A549 (cell line): ENCODE data around the gene ANKAR. TPM values are rescaled to one million over a fixed set of nuclear protein-coding genes. Genes with fewer than 3 reads are reported as not detected.
"Not testable (repeated sequence)": the region's sequence is repeated elsewhere in the genome, so short reads cannot be mapped to it uniquely, and the experiment has no call there.

Experiments used
- ATAC-seq, 2 experiments: fragments of 200-7000 bp in 1 of 2; fragments of >200 bp in 1 of 2; cut with Nextera tagmentation in 1 of 2; cut with Tn5 transposase in 1 of 2; 3 replicates each; pipeline versions ENCODE4 v1.8.0 to v1.9.1; 2018 to 2020; ENCODE audit warnings: mild to moderate bottlenecking in 1 of 2, moderate library complexity in 1 of 2
- CTCF ChIA-PET: fragments of 300-600 bp; sonication (Branson Sonifier 250); formaldehyde crosslinking; extraction: SDS; loops from one replicate; lab custom pipeline; 2021; ENCODE audit warnings: antibody characterized with exemption, inconsistent platforms; lab: Yijun Ruan, JAX
- POLR2A ChIA-PET: fragments of 350-600 bp; formaldehyde crosslinking; extraction: SDS; loops from one replicate; lab custom pipeline; 2021; ENCODE audit warnings: antibody characterized with exemption, inconsistent platforms; lab: Yijun Ruan, JAX
- DNase-seq, 2 experiments: peaks; one replicate each; pipeline versions ENCODE4 v3.0.0 to v3.0.0-alpha.2; 2011 to 2016; ENCODE audit warnings: low read depth in 1 of 2, low spot score in 1 of 2
- FAIRE-seq: peaks from 2 replicates; lab custom pipeline; 2011; peaks lifted over from hg19 to GRCh38; lab: Jason Lieb, UNC
- H3K27ac ChIP-seq, 2 experiments: fragments of >200 bp; sonication (Bioruptor Twin); formaldehyde crosslinking; 3 replicates each; pipeline ENCODE4 v1.5.1; 2016 to 2017
- H3K4me1 ChIP-seq: fragments of >200 bp; sonication (Bioruptor Twin); formaldehyde crosslinking; 3 replicates; pipeline ENCODE4 v1.6.1; 2016
- H3K4me2 ChIP-seq: fragments of >200 bp; sonication (Bioruptor Twin); formaldehyde crosslinking; 3 replicates; pipeline ENCODE4 v1.6.1; 2016
- H3K4me3 ChIP-seq: fragments of >200 bp; sonication (Bioruptor Twin); formaldehyde crosslinking; 3 replicates; pipeline ENCODE4 v1.5.1; 2016
- H3K9me3 ChIP-seq: fragments of >200 bp; sonication (Bioruptor Twin); formaldehyde crosslinking; 3 replicates; pipeline ENCODE4 v1.6.1; 2016
- BCL3 ChIP-seq: fragments of >200 bp; sonication (Bioruptor Twin); formaldehyde crosslinking; IDR thresholded peaks from 3 replicates; pipeline ENCODE4 v1.6.1; 2016
- E2F6 ChIP-seq: IDR thresholded peaks from 2 replicates; pipeline ENCODE4 v1.6.1; 2012; ENCODE audit warnings: low read depth, borderline replicate concordance
- EP300 ChIP-seq, 2 experiments: fragments of >200 bp; sonication (Bioruptor Twin); formaldehyde crosslinking; IDR thresholded peaks; 2 replicates in 1 of 2; 3 replicates in 1 of 2; pipeline ENCODE4 v1.6.1; 2016 to 2017
- FOSB ChIP-seq: fragments of 250-450 bp; sonication (Bioruptor Pico); IDR thresholded peaks from 2 replicates; pipeline ENCODE4 v1.5.0; 2020; ENCODE audit warnings: mild to moderate bottlenecking, moderate library complexity
- FOXS1 ChIP-seq: fragments of 250-450 bp; sonication (Bioruptor Pico); IDR thresholded peaks from 2 replicates; pipeline ENCODE4 v1.5.0; 2020; ENCODE audit warnings: mild to moderate bottlenecking, moderate library complexity
- GATA3 ChIP-seq: IDR thresholded peaks from 2 replicates; pipeline ENCODE4 v1.6.1; 2012; ENCODE audit warnings: borderline replicate concordance
- HES2 ChIP-seq: fragments of >200 bp; sonication (Bioruptor Twin); formaldehyde crosslinking; IDR thresholded peaks from 2 replicates; pipeline ENCODE4 v1.6.1; 2016
- HMGXB4 ChIP-seq: fragments of 250-450 bp; sonication (Bioruptor Pico); IDR thresholded peaks from 2 replicates; pipeline ENCODE4 v1.5.0; 2021; ENCODE audit warnings: mild to moderate bottlenecking, moderate library complexity, borderline replicate concordance
- JUN ChIP-seq, 2 experiments: fragments of >200 bp; sonication (Bioruptor Twin); formaldehyde crosslinking; IDR thresholded peaks; 2 replicates in 1 of 2; 3 replicates in 1 of 2; pipeline ENCODE4 v1.6.1; 2016 to 2017
- JUNB ChIP-seq: fragments of >200 bp; sonication (Bioruptor Twin); formaldehyde crosslinking; IDR thresholded peaks from 2 replicates; pipeline ENCODE4 v1.6.1; 2016
- KDM1A ChIP-seq: fragments of 200-600 bp; sonication (generic); IDR thresholded peaks from 2 replicates; pipeline ENCODE4 v1.6.1; 2016; ENCODE audit warnings: low read depth, mild to moderate bottlenecking
- MAZ ChIP-seq: fragments of 150-350 bp; IDR thresholded peaks from 2 replicates; pipeline ENCODE4 v1.6.1; 2014; ENCODE audit warnings: antibody characterized with exemption, low read depth, low read length, borderline replicate concordance
- NFE2L2 ChIP-seq: fragments of 150-350 bp; conservative IDR thresholded peaks from 2 replicates; pipeline ENCODE4 v1.6.1; 2014; ENCODE audit warnings: low read length
- NR3C1 ChIP-seq: fragments of >200 bp; sonication (Bioruptor Twin); formaldehyde crosslinking; IDR thresholded peaks from 3 replicates; pipeline ENCODE4 v1.6.1; 2017
- PHF8 ChIP-seq: fragments of 200-600 bp; sonication (generic); IDR thresholded peaks from 2 replicates; pipeline ENCODE4 v1.6.1; 2016; ENCODE audit warnings: low read depth, mild to moderate bottlenecking, antibody characterized with exemption, moderate library complexity, borderline replicate concordance
- POLR2AphosphoS2 ChIP-seq: conservative IDR thresholded peaks from 2 replicates; pipeline ENCODE4 v1.6.1; 2012; ENCODE audit warnings: low read length, improper control_type of control experiment, inconsistent platforms
- RAD21 ChIP-seq, 2 experiments: fragments of >200 bp in 1 of 2; sonication (Bioruptor Twin) in 1 of 2; formaldehyde crosslinking in 1 of 2; IDR thresholded peaks in 1 of 2; conservative IDR thresholded peaks in 1 of 2; 2 replicates in 1 of 2; 3 replicates in 1 of 2; pipeline ENCODE4 v1.6.1; 2012 to 2018; ENCODE audit warnings: inconsistent platforms in 1 of 2
- RCOR1 ChIP-seq: fragments of 150-350 bp; IDR thresholded peaks from 2 replicates; pipeline ENCODE4 v1.6.1; 2014; ENCODE audit warnings: antibody characterized with exemption, low read length, low read depth
- ZFP36 ChIP-seq: fragments of 450-650 bp; IDR thresholded peaks from 2 replicates; pipeline ENCODE4 v1.6.1; 2014; ENCODE audit warnings: borderline replicate concordance; ENCODE audit not compliant: partially characterized antibody
- ZNF302 ChIP-seq: fragments of 250-450 bp; sonication (Bioruptor Pico); IDR thresholded peaks from 2 replicates; pipeline ENCODE4 v1.9.0; 2021; ENCODE audit warnings: inconsistent platforms, mild to moderate bottlenecking, moderate library complexity
- WGBS: methylation state at CpG from one replicate; pipeline ENCODE4 v1.1.6; 2017; ENCODE audit errors: missing lambda C conversion rate; 5-methylcytosine and 5-hydroxymethylcytosine counted together
- polyA plus RNA-seq, 4 experiments: library from polyadenylated mRNA; depleted of rRNA in 3 of 4; stranded (reverse); fragments of >200 nt; fragmentation: RNase III in 1 of 4; extraction: RNeasy Plus Mini Kit Qiagen cat#74134 plus additional on column Dnase treatment in 1 of 4; gene quantifications; 2 replicates in 3 of 4; 3 replicates in 1 of 4; pipeline ENCODE4 v1.2.3, GENCODE V29; 2011 to 2017
- TF ChIP-seq, protein P1 (sequence below): fragments of >200 bp; sonication (Bioruptor Twin); formaldehyde crosslinking; IDR thresholded peaks from 3 replicates; pipeline ENCODE4 v1.5.1; 2016
- TF ChIP-seq, protein P2 (sequence below): IDR thresholded peaks from 2 replicates; pipeline ENCODE4 v1.6.1; 2012

ANKAR gene
- polyA plus RNA-seq, 2 of the 4 experiments (the other 2 are of a cell fraction): 2.2 to 4.8 TPM

- FAIRE-seq (no peak), ATAC-seq (peak; percentile 43 to 74; a peak in 4 of 6 replicates), DNase-seq (peak in 1 of 2 experiments; percentile 4)
- TF ChIP-seq RCOR1: no peak
- TF ChIP-seq, protein P1, sequence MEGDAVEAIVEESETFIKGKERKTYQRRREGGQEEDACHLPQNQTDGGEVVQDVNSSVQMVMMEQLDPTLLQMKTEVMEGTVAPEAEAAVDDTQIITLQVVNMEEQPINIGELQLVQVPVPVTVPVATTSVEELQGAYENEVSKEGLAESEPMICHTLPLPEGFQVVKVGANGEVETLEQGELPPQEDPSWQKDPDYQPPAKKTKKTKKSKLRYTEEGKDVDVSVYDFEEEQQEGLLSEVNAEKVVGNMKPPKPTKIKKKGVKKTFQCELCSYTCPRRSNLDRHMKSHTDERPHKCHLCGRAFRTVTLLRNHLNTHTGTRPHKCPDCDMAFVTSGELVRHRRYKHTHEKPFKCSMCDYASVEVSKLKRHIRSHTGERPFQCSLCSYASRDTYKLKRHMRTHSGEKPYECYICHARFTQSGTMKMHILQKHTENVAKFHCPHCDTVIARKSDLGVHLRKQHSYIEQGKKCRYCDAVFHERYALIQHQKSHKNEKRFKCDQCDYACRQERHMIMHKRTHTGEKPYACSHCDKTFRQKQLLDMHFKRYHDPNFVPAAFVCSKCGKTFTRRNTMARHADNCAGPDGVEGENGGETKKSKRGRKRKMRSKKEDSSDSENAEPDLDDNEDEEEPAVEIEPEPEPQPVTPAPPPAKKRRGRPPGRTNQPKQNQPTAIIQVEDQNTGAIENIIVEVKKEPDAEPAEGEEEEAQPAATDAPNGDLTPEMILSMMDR: no peak
- no peak for TF ChIP-seq HMGXB4 (CRISPR knock-in tag)
- no peak for TF ChIP-seq BCL3
- TF ChIP-seq PHF8: no peak
- no peak for TF ChIP-seq POLR2AphosphoS2
- no peak for TF ChIP-seq E2F6
- no peak for TF ChIP-seq FOSB (CRISPR knock-in tag)
- no peak for TF ChIP-seq NR3C1
- TF ChIP-seq GATA3: no peak
- no peak for TF ChIP-seq RAD21 (conservative IDR thresholded peaks at IDR 0.05 in 1 of 2, IDR thresholded peaks at IDR 0.05 in 1 of 2)
- TF ChIP-seq JUNB: no peak
- no peak for TF ChIP-seq KDM1A
- no peak for TF ChIP-seq FOXS1 (CRISPR knock-in tag)
- TF ChIP-seq EP300 (IDR thresholded peaks at IDR 0.05): no peak
- TF ChIP-seq MAZ: no peak
- Histone ChIP-seq H3K4me2 (no peak overlapping the region), H3K9me3 (no peaks in the 10 kb centered on the region), H3K27ac (no peak overlapping the region), H3K4me1 (no peaks in the 10 kb centered on the region), H3K4me3 (no peak overlapping the region)
- POLR2A ChIA-PET: no interaction called here
- CTCF ChIA-PET: interaction anchor here (2.4 kb wide), 1 partner anchor 28 kb away, joined by 11 read pairs; the partner anchor contains the start of gene ANKAR
These were observed 27.6 kb downstream of the ANKAR start for GRCh38 chr2:189702071-189702470.

- Histone ChIP-seq H3K4me2 (no peak overlapping the region), H3K27ac (no peak overlapping the region), H3K9me3 (0 out of 3 replicates have a peak, but pooled peaks cover 2% of the 10 kb centered on the region), H3K4me1 (no peaks in the 10 kb centered on the region), H3K4me3 (no peak overlapping the region)
- CTCF ChIA-PET: interaction anchor here (2.7 kb wide), 1 partner anchor 11 kb away, joined by 9 read pairs; no protein-coding TSS in a partner anchor
- WGBS: 89% methylated on average over 5 of the region's 5 CpGs
- FAIRE-seq: no peak
- TF ChIP-seq, protein P2, sequence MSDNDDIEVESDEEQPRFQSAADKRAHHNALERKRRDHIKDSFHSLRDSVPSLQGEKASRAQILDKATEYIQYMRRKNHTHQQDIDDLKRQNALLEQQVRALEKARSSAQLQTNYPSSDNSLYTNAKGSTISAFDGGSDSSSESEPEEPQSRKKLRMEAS: no peak
- no peak for TF ChIP-seq ZNF302 (CRISPR knock-in tag)
- no peak for TF ChIP-seq JUN (IDR thresholded peaks at IDR 0.05)
- TF ChIP-seq ZFP36: no peak
- no peak for TF ChIP-seq KDM1A
- TF ChIP-seq HES2: no peak
- TF ChIP-seq NFE2L2: no peak
- ATAC-seq: no peak
- no peak for DNase-seq
- POLR2A ChIA-PET: no interaction called here
These were observed 35.2 kb downstream of the ANKAR start for GRCh38 chr2:189709501-189710221.

DNA sequence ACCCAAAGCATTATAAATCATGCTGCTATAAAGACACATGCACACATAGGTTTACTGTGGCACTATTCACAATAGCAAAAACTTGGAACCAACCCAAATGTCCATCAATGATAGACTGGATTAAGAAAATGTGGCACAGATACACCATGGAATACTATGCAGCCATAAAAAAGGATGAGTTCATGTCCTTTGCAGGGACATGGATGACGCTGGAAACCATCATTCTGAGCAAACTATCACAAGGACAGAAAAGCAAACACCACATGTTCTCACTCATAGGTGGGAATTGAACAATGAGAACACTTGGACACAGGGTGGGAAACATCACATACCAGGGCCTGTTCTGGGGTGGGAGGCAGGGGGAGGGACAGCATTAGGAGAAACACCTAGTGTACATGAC lies 43.1 kb downstream of the ANKAR start:
- WGBS: 13% methylated on average over 1 of the region's 1 CpG
- DNase-seq, H3K27ac ChIP-seq, H3K4me3 ChIP-seq, FAIRE-seq, H3K4me1 ChIP-seq, H3K9me3 ChIP-seq, H3K4me2 ChIP-seq, CTCF ChIA-PET, ATAC-seq, POLR2A ChIA-PET: not testable (repeated sequence)
